Hindlimb muscle (tissue), 1 donor: ENCODE data around the gene DCAF17. TPM values are rescaled to one million over a fixed set of nuclear protein-coding genes. Genes with fewer than 3 reads are reported as not detected.

Source experiments
- DNase-seq: peaks from one replicate; pipeline ENCODE4 v3.0.0-alpha.2; 2013
- polyA plus RNA-seq: library from polyadenylated mRNA; unstranded; fragments of 120-200 nt; gene quantifications from one replicate; pipeline ENCODE4 v1.2.1, GENCODE V29; 2013; ENCODE audit not compliant: insufficient read length

DCAF17 gene
- 13.4 TPM for polyA plus RNA-seq

GRCh38 chr2:171434013-171434989 is at the start of gene DCAF17:
TSS of gene DCAF17 (plus strand) at chr2:171434226. CDS start at chr2:171434578, 352 bp downstream.
- DNase-seq, result peak; percentile 95

- DNase-seq, result no peak
These were observed 47.4 kb upstream of the DCAF17 start for GRCh38 chr2:171386627-171387026.

DNA sequence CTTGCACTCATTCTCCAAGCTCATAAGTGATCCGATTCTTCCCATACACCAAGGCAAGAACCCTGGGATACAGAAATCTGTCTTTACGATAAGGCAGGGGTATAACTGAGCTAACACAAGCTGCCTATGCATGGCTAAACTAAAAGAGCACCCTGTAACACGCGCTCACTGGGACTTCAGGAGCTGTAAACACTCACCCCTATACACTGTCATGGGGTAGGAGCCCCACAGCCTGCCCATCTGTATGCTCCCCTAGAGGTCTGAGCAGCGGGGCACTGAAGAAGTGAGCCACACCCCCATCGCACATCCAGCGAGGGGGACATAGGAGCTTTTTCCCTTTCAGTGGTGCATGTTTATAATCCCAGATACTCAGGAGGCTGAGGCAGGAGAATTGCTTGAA is 47.0 kb upstream of the DCAF17 start:
- no peak for DNase-seq

- DNase-seq, result no peak
These were observed 44.7 kb upstream of the DCAF17 start for GRCh38 chr2:171389325-171389724.

GRCh38 chr2:171389780-171390179 is 44.2 kb upstream of the DCAF17 start:
- DNase-seq, result no peak

GRCh38 chr2:171390941-171391516 is 43.0 kb upstream of the DCAF17 start:
- no peak for DNase-seq

DNA sequence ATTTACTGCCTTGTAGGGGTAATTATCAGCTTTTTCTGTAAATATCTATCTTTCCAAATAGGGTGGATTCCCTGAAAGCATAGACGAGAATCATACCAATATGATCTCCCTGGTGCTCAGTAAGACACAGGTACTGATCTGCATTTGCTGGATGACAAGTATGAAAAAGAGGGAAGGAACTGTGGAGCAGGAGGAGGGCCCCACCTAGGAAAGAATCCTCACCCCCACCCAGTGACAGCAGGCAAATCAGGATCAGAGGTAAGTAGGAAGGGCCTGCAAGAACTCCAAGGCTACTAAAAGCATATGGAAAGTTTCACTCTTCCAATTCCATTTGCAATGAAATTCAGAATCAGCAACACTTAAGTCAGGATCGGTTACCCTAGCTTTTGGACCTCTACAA is 42.5 kb upstream of the DCAF17 start:
- no peak for DNase-seq

GRCh38 chr2:171393487-171393886 is 40.5 kb upstream of the DCAF17 start:
- DNase-seq, result no peak

- DNase-seq, result no peak
These were observed 39.8 kb upstream of the DCAF17 start for GRCh38 chr2:171394164-171394740.

GRCh38 chr2:171399292-171399691 is 34.7 kb upstream of the DCAF17 start:
- DNase-seq, result no peak

- no peak for DNase-seq
These were observed 33.6 kb upstream of the DCAF17 start for GRCh38 chr2:171400395-171400794.

DNA sequence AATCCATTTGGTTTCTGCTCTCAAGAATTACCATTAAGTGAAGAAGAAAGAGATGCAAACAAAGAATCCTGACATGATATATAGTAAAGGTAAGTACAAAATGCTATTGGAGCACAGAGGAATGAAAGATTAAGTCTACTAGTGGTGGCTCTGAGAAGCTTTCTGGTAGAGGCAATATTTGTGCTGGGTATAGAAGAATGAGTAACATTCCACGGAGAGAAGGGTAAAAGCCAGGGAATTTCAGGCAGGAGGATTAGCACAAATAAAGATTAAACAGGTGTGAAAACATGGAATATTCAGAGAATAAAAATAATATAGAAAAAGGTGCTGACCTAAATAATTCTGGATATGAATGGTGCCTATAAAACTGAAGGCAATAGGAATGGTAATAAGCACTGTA is 32.1 kb upstream of the DCAF17 start:
- no peak for DNase-seq

- no peak for DNase-seq
These were observed 31.0 kb upstream of the DCAF17 start for GRCh38 chr2:171402906-171403580.

- DNase-seq, result no peak
These were observed 29.8 kb upstream of the DCAF17 start for GRCh38 chr2:171404261-171404660.

DNA sequence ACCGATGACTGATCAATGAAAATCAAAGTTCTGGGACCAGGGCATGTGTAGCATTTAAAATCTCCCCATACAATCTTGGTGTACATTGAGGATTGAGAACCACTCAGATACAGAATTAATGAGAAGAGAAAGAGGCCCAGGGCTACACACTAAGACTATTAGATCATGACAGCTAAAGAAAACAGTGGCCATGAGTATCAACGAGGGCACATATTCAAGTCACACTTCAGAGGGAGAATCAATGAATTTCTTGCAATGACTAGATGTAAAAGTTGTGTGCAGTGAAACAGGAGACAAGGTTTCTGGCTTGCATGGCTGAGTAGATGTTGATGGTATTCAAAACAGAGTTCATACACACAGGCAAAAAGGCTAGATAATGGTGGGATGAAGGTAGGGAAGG is 29.3 kb upstream of the DCAF17 start:
- DNase-seq, result no peak

GRCh38 chr2:171405546-171405945 is 28.5 kb upstream of the DCAF17 start:
- DNase-seq, result no peak

GRCh38 chr2:171406044-171406443 is 28.0 kb upstream of the DCAF17 start:
- DNase-seq, result no peak

DNA sequence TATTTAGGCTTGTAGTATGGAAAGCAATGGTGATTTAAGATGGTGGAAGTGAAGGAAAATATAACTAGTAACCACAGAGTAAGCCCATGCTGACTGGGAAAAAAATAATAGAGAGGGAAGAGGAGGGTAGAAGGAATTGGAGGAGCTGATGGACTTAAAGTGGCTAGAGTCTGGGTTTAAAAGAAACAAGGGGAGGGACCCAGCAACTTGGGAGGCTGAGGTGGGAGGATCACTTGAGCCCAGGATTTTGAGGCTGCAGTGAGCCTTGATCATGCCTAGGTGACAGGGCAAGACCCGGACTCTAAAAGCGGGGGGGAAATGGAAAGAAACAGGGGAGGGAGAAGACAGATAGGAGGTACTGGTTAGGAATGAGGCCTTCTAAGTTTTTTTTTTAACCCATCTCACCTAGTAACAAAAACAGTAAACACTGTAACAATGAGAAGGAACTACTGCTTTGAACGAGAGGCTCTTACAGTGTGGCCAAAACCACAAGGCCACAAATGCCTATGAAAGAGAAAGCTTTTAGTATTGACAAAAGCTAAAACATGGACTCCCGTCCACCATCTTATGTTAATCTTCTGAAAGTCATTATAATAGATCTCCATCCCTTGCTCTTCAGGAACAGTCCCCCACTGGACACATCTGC is 26.9 kb upstream of the DCAF17 start:
- DNase-seq, result no peak

GRCh38 chr2:171407676-171408044 is 26.4 kb upstream of the DCAF17 start:
- no peak for DNase-seq

- DNase-seq, result no peak
These were observed 24.5 kb upstream of the DCAF17 start for GRCh38 chr2:171409436-171409971.

DNA sequence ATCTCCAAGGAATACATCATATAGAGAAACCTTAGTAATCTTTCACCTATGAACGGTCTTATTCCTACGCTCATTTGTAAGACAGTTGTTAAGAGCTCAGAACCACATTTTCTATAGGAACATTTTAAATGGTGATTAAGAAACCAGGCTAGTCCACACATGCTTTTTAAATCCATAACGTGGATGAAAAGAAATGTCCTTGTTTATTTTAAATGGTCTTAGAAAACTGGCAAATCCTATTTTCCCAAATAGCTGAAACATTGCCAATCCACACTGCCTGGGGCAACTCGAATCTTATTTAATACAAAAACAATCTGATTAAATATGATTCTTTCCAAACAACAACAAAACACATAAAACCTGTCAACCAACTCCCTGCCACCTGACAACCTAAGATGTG is 23.9 kb upstream of the DCAF17 start:
- no peak for DNase-seq

- no peak for DNase-seq
These were observed 23.4 kb upstream of the DCAF17 start for GRCh38 chr2:171410624-171411023.
